ENCODE results near the gene AP1M2.
"Not testable (repeated sequence)": the region's sequence is repeated elsewhere in the genome, so short reads cannot be mapped to it uniquely, and the experiment has no call there.

AP1M2 gene

DNA sequence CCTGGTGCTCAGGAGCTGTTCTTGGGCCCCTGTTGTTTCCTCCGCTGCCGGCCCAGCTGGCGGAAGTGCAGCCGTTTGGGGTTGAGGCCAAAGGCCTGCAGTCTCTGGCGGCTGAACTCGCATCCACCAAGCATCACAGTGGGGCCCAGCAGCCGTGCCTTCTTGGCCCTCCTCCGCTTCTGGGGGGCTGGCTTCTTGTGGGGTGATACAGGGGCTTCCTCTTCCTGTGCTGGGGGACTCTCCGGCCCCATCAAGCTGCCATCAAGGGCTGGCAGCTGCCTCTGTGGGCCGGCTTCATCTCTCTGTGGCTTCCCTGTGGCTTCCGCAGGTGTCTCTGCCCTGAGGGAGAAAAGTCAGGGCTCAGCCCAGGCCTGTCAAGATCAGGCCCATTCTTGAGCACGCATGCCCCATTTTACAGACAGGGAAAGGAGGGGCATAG is 33.1 kb downstream of the AP1M2 start:
- DNase-seq (ENCODE audit: low read depth): no peak
- no peak for TF ChIP-seq CTCF (conservative IDR thresholded peaks at IDR 0.05; ENCODE audit: low read depth, low read length)
- no peak overlapping the region for H3K4me3 ChIP-seq (ENCODE audit: low read length)

GRCh38 chr19:10553087-10553667 is 33.9 kb downstream of the AP1M2 start:
- no peak for TF ChIP-seq CTCF (conservative IDR thresholded peaks at IDR 0.05; ENCODE audit: low read depth, low read length)
- no peak for DNase-seq (ENCODE audit: low read depth)
- H3K4me3 ChIP-seq (ENCODE audit: low read length): no peak overlapping the region

- no peak for DNase-seq (ENCODE audit: low read depth)
Measured at GRCh38 chr19:10552510-10553053, 34.5 kb downstream of the AP1M2 start.

GRCh38 chr19:10551698-10552301 is 35.3 kb downstream of the AP1M2 start:
- H3K4me3 ChIP-seq (ENCODE audit: low read length): no peak overlapping the region
- TF ChIP-seq CTCF (conservative IDR thresholded peaks at IDR 0.05; ENCODE audit: low read depth, low read length): peak; percentile 35
- no peak for DNase-seq (ENCODE audit: low read depth)

More at GRCh38 chr19:10552510-10553053, 34.5 kb downstream of the AP1M2 start:
- H3K4me3 ChIP-seq (ENCODE audit: low read length): no peak overlapping the region
- TF ChIP-seq CTCF (conservative IDR thresholded peaks at IDR 0.05; ENCODE audit: low read depth, low read length): no peak

GRCh38 chr19:10551006-10551405 is 36.1 kb downstream of the AP1M2 start:
- DNase-seq (ENCODE audit: low read depth); H3K4me3 ChIP-seq (ENCODE audit: low read length): not testable (repeated sequence)

DNA sequence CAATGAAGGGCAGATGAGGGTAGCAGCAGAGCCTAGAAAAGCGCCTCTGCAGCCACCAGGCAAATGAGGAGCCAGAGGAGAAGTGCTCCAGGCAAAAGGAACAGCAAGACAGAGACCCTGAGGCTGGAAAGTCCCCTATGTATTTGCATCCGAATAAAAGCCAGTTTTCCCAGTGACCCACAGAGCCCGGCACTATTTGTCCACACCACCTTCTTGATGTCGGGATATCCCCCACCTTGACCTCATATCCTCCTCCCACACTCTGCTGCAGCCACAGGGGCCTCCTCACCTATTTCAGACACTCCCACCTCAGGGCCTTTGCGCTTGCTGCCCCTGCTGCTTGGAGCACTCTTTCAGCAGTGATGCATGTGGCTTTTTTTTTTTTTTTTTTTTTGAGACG is 36.8 kb downstream of the AP1M2 start:
- TF ChIP-seq CTCF (conservative IDR thresholded peaks at IDR 0.05; ENCODE audit: low read depth, low read length): no peak
- no peak overlapping the region for H3K4me3 ChIP-seq (ENCODE audit: low read length)
- DNase-seq (ENCODE audit: low read depth): no peak

DNA sequence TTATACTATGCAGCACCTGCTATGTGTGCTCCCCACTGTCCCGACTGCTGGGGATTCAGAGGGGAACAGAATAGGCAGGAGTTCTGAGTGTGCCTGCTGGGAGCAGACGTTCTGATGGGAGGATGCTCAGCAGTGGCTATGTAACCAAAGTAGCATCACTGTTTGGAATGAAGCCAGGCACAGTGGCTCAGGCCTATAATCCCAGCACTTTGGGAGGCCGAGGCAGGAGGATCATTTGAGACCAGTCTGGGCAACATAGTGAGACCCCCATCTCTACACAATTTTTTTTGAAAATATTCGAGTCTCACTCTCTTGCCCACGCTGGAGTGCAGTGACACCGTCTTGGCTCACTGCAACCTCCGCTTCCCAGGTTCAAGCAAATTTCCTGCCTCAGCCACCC is 37.4 kb downstream of the AP1M2 start:
- no peak overlapping the region for H3K4me3 ChIP-seq (ENCODE audit: low read length)
- no peak for TF ChIP-seq CTCF (conservative IDR thresholded peaks at IDR 0.05; ENCODE audit: low read depth, low read length)
- no peak for DNase-seq (ENCODE audit: low read depth)

All from retinal pigment epithelial cell (primary cell).